Fibroblast of mammary gland (primary cell): ENCODE results near the gene HAGH.

ENCODE experiments used
- DNase-seq: peaks from one replicate; pipeline ENCODE4 v3.0.0-alpha.2; 2010; ENCODE audit warnings: low read depth
- H3K4me3 ChIP-seq: 2 replicates; pipeline ENCODE4 v1.5.1; 2011; ENCODE audit warnings: low read depth, mild to moderate bottlenecking, low read length, moderate library complexity; ENCODE audit not compliant: control insufficient read depth
- CTCF ChIP-seq: conservative IDR thresholded peaks from 2 replicates; pipeline ENCODE4 v1.5.1; 2011; ENCODE audit warnings: low read depth, low read length, inconsistent platforms; ENCODE audit not compliant: control insufficient read depth, insufficient read depth

Gene HAGH

GRCh38 chr16:1781758-1782407, 44.7 kb downstream of the HAGH start:
- no peak for TF ChIP-seq CTCF
- no peak for DNase-seq
- peak overlapping the region; percentile 65 for H3K4me3 ChIP-seq

- TF ChIP-seq CTCF = no peak
- no peak for DNase-seq
- peak overlapping the region; percentile 65 for H3K4me3 ChIP-seq
Measured at GRCh38 chr16:1781254-1781653, 45.4 kb downstream of the HAGH start.

DNA sequence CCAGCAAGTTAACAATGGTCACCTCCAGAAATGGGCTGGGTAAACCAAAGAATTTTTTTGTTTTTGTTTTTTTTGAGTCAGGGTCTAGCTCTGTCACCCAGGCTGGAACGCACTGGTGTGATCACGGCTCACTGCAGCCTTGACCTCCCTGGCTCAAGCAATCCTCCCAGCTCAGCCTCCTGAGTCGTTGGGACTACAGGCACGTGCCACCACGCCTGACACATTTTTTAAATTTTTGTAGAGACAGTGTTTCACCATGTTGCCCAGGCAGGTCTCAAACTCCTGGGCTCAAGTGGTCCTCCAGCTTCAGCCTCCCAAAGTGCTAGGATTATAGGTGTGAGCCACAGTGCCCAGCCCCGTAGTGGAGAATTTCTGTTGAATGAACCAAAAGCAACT, 46.0 kb downstream of the HAGH start:
- no peak overlapping the region for H3K4me3 ChIP-seq
- no peak for TF ChIP-seq CTCF
- DNase-seq = no peak

DNA sequence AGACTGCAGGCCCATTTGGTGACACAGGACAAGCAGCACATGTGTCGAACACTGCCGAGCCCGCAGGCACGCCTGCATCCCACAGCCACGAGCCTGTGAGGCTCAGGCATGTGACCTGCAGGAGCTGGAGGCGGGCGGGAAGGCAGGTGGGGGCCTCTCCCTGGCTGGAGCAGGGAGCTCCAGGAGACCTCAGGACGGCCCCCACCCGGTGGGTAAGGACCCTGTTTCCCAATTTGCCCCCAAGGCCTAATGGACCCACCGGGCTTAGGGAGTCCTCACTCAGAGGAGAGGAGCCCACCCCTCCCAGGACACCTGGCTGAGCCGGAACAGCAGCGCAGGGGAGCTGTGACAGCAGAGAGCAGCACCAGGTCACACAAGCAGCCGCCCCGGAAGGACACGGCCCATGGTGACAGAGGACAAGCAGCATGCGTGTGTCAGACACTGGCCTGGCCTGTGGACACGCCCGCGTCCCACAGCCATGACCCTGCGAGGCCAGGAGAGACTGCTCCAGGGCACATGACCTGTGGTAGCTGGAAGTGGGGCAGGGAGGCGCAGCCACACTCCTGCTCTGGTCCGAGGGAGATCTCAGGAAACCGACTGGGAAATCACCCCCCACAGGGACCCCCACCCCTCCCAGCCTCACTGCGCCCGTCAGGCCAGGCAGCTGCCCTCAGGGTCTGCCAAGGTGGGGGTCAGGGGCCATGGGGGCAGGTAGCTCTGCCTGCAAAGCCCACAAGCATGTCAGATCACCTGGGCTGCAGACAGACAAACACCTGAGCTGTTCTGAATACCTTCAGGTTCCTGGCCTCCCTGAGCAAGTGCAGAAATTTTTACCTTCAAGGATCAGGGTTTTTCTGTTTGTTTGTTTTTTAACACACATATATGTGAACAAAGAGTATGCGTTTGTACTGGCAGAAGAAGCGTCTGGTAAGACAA, 46.6 kb downstream of the HAGH start:
- no peak overlapping the region for H3K4me3 ChIP-seq
- no peak for DNase-seq
- TF ChIP-seq CTCF = no peak

GRCh38 chr16:1779234-1779701, 47.4 kb downstream of the HAGH start:
- TF ChIP-seq CTCF = no peak
- no peak for DNase-seq
- H3K4me3 ChIP-seq = no peak overlapping the region

GRCh38 chr16:1778200-1779179, 48.1 kb downstream of the HAGH start:
- DNase-seq = no peak
- no peak for TF ChIP-seq CTCF
- H3K4me3 ChIP-seq = no peak overlapping the region
